ENCODE results near the gene HDAC4. TPM values are rescaled to one million over a fixed set of nuclear protein-coding genes. Genes with fewer than 3 reads are reported as not detected.
A peak's percentile ranks its signal among the peaks of the same experiment; 100 is the strongest.

The HDAC4 gene
- total and polyA plus RNA-seq, 9 of the 15 experiments (the other 6 are each of a cell fraction or from before 2014, with no cell fraction given): 0.11 to 20.2 (median 4.0) TPM

DNA sequence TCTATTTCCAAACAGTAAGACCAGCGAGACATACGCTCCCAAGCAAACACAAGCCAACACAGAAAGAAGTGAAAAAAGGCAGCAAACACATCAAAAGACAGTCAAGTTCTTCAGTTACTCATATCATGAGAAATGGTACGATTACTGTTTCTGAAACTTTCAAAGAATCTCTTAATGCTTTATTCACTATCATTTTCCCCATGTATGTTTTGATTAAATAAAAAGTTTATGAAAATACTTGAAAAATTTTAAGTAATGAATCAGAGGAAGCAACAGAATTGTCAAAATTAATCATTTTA, 114.9 kb downstream of the HDAC4 start (continued):
- TF ChIP-seq ESRRB (CRISPR knock-in tag; IDR thresholded peaks at IDR 0.05; ENCODE audit: borderline replicate concordance): no peak
- no peak for TF ChIP-seq RNF2 (IDR thresholded peaks at IDR 0.05)
- TF ChIP-seq, protein P1, sequence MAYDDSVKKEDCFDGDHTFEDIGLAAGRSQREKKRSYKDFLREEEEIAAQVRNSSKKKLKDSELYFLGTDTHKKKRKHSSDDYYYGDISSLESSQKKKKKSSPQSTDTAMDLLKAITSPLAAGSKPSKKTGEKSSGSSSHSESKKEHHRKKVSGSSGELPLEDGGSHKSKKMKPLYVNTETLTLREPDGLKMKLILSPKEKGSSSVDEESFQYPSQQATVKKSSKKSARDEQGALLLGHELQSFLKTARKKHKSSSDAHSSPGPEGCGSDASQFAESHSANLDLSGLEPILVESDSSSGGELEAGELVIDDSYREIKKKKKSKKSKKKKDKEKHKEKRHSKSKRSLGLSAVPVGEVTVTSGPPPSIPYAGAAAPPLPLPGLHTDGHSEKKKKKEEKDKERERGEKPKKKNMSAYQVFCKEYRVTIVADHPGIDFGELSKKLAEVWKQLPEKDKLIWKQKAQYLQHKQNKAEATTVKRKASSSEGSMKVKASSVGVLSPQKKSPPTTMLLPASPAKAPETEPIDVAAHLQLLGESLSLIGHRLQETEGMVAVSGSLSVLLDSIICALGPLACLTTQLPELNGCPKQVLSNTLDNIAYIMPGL (CRISPR knock-in tag; IDR thresholded peaks at IDR 0.05): no peak
- no peak for TF ChIP-seq ZNF695 (CRISPR knock-in tag; IDR thresholded peaks at IDR 0.05)

GRCh38 chr2:239285071-239285931, 115.5 kb downstream of the HDAC4 start:
- no peaks in the 10 kb centered on the region for H3K36me3 ChIP-seq (ENCODE audit: control insufficient read depth, insufficient read depth, low read length)
- no peaks in the 10 kb centered on the region for H4K20me1 ChIP-seq (replicated peaks; ENCODE audit: control insufficient read depth, insufficient read depth, low read length)
- peak overlapping the region; percentile 33; the same call in 2 of the 3 replicates for H3K27ac ChIP-seq (ENCODE audit: extremely low read depth, low read depth, low read length)
- peak; percentile 8; the same call in 1 of the 2 replicates for TF ChIP-seq L3MBTL2 (IDR thresholded peaks at IDR 0.05)
- TF ChIP-seq HDAC1 (IDR thresholded peaks at IDR 0.05): 0 out of 4 replicates have a peak, but pooled peaks of 1 of the 2 experiments have one; percentile 17
- 0 out of 2 replicates have a peak, but pooled peaks have one; percentile 37 for TF ChIP-seq NR2C2 (CRISPR knock-in tag; IDR thresholded peaks at IDR 0.05)
- peak; percentile 86 for TF ChIP-seq NR2C2 (tag; IDR thresholded peaks at IDR 0.05)
- TF ChIP-seq CHD1 (IDR thresholded peaks at IDR 0.05; ENCODE audit: low read length): no peak
- peak; percentile 94 for TF ChIP-seq NR2C1 (IDR thresholded peaks at IDR 0.05)
- peak; percentile 91 for TF ChIP-seq NR2C1 (tag; IDR thresholded peaks at IDR 0.05)
- no peak for TF ChIP-seq BCOR (IDR thresholded peaks at IDR 0.05)
- 0 out of 2 replicates have a peak, but pooled peaks have one; percentile 38 for TF ChIP-seq ZNF592 (IDR thresholded peaks at IDR 0.05)
- H3K27me3 ChIP-seq (ENCODE audit: control insufficient read depth in 2 of 2, insufficient read depth in 2 of 2, low read length in 2 of 2): no peaks in the 10 kb centered on the region
- intact Hi-C loops (cut with micrococcal nuclease): no loop called here
- WGBS (ENCODE audit: insufficient coverage, low coverage, missing lambda C conversion rate): 7% methylated on average over 4 of the region's 26 CpGs
- peak; percentile 37 to 42 (median 40) for DNase-seq (ENCODE audit: extremely low read depth in 1 of 4, low spot score in 3 of 4)
- FAIRE-seq: no peak
- H3K4me1 ChIP-seq (replicated peaks in 1 of 2; ENCODE audit: control insufficient read depth in 2 of 2, insufficient read depth in 2 of 2, low read length in 2 of 2): peaks cover 46 to 49% of the 10 kb centered on the region in 2 experiments
- BruUV-seq (replicated peaks): no TSS peak
- in situ Hi-C loops (cut with MboI): no loop called here
- peak overlapping the region; percentile 44 to 89; a peak in 3 of 4 replicates for H3K9ac ChIP-seq (ENCODE audit: insufficient read depth in 1 of 2, low read depth in 2 of 2, low read length in 2 of 2)
- peak overlapping the region; percentile 52 for H3K4me2 ChIP-seq (ENCODE audit: insufficient read depth, low read length)
- ATAC-seq: peak; percentile 64
- H3K9me1 ChIP-seq (ENCODE audit: control insufficient read depth, insufficient read depth, low read length): peaks cover 3% of the 10 kb centered on the region
- no peak overlapping the region; the same call in 1 of the 2 replicates for H3K4me3 ChIP-seq
- H3K9me3 ChIP-seq (replicated peaks; ENCODE audit: control insufficient read depth, insufficient read depth, low read depth, low read length): no peaks in the 10 kb centered on the region
- ChIA-PET POLR2A (interaction anchor here (0.5 to 1.0 kb wide), 3 partner anchors 11 to 1319 kb away, joined by 3 to 4 read pairs (median 3); no protein-coding TSS in a partner anchor), CTCF (ENCODE audit: low intra/inter-chr PET ratio) (no interaction called here)
- peaks cover 59% of the 10 kb centered on the region for H3K79me2 ChIP-seq (ENCODE audit: control insufficient read depth, insufficient read depth, low read length)
- H2AFZ ChIP-seq (ENCODE audit: low read depth, low read length): peak overlapping the region; percentile 38; the same call in 1 of the 2 replicates
